ENCODE data around the gene RAB20. TPM values are rescaled to one million over a fixed set of nuclear protein-coding genes. Genes with fewer than 3 reads are reported as not detected.

RAB20 gene
- total and polyA plus RNA-seq, 9 of the 15 experiments (the other 6 are each of a cell fraction or from before 2014, with no cell fraction given), result 0.62 to 9.2 (median 5.4) TPM

GRCh38 chr13:110576070-110576394, 14.5 kb upstream of the RAB20 start:
- DNase-seq (ENCODE audit: extremely low read depth in 1 of 4, low spot score in 3 of 4), result no peak
- H2AFZ ChIP-seq (ENCODE audit: low read depth, low read length), result peak overlapping the region; percentile 76
- no peaks in the 10 kb centered on the region for H3K9me3 ChIP-seq (replicated peaks; ENCODE audit: control insufficient read depth, insufficient read depth, low read depth, low read length)
- ChIA-PET CTCF (ENCODE audit: low intra/inter-chr PET ratio) (no interaction called here), POLR2A (interaction anchor here (0.9 kb wide), 1 partner anchor 39 kb away, joined by 4 read pairs; the partner anchor contains the start of gene NAXD)
- in situ Hi-C loops (cut with MboI), result no loop called here
- H3K27me3 ChIP-seq (ENCODE audit: control insufficient read depth in 2 of 2, insufficient read depth in 2 of 2, low read length in 2 of 2), result no peaks in the 10 kb centered on the region; a peak in 1 of 5 replicates
- 0 out of 3 replicates have a peak overlapping the region, but pooled peaks have one; percentile 19 for H3K27ac ChIP-seq (ENCODE audit: extremely low read depth, low read depth, low read length)
- ATAC-seq, result no peak
- intact Hi-C loops (cut with micrococcal nuclease), result loop anchor here (5.0 kb wide), 1 partner anchor 69 kb away; no protein-coding TSS in a partner anchor
- no peaks in the 10 kb centered on the region for H3K36me3 ChIP-seq (ENCODE audit: control insufficient read depth, insufficient read depth, low read length)
- no peaks in the 10 kb centered on the region for H3K79me2 ChIP-seq (ENCODE audit: control insufficient read depth, insufficient read depth, low read length)
- H3K4me3 ChIP-seq, result no peak overlapping the region
- no peak overlapping the region; a peak in 1 of 4 replicates for H3K9ac ChIP-seq (ENCODE audit: insufficient read depth in 1 of 2, low read depth in 2 of 2, low read length in 2 of 2)
- peaks cover 21% of the 10 kb centered on the region in 2 experiments; a peak in 4 of 5 replicates for H3K4me1 ChIP-seq (replicated peaks in 1 of 2; ENCODE audit: control insufficient read depth in 2 of 2, insufficient read depth in 2 of 2, low read length in 2 of 2)
- peak overlapping the region; percentile 62; the same call in 1 of the 2 replicates for H3K4me2 ChIP-seq (ENCODE audit: insufficient read depth, low read length)
- no peaks in the 10 kb centered on the region for H4K20me1 ChIP-seq (replicated peaks; ENCODE audit: control insufficient read depth, insufficient read depth, low read length)
- no peaks in the 10 kb centered on the region for H3K9me1 ChIP-seq (ENCODE audit: control insufficient read depth, insufficient read depth, low read length)
- WGBS (ENCODE audit: insufficient coverage, low coverage, missing lambda C conversion rate), result 36% methylated on average over 7 of the region's 7 CpGs
- no peak for FAIRE-seq
- no TSS peak for BruUV-seq (replicated peaks)
- TF ChIP-seq SPI1 (IDR thresholded peaks at IDR 0.05; ENCODE audit: borderline replicate concordance, low read depth, low read length) (0 out of 2 replicates have a peak, but pooled peaks have one; percentile 31), POLR3G (IDR thresholded peaks at IDR 0.05; ENCODE audit: extremely low read depth, insufficient read length, insufficient replicate concordance) (no peak), ZNF280B (CRISPR knock-in tag; IDR thresholded peaks at IDR 0.05) (no peak)
